HepG2 (cell line): ENCODE results near the gene EPB41L1. TPM values are rescaled to one million over a fixed set of nuclear protein-coding genes. Genes with fewer than 3 reads are reported as not detected.

Source experiments
- ZBTB40 ChIP-seq, 2 experiments: fragments of 450-650 bp in 1 of 2; sonication (generic) in 1 of 2; formaldehyde crosslinking in 1 of 2; IDR thresholded peaks; 2 replicates each; pipeline versions ENCODE4 v1.6.1 to v1.8.0; 2016 to 2022; ENCODE audit warnings: antibody characterized with exemption in 1 of 2, mild to moderate bottlenecking in 1 of 2, missing genetic modification reagents in 1 of 2
- polyA plus RNA-seq, 8 experiments: library from polyadenylated mRNA; depleted of rRNA in 3 of 8; stranded (reverse) in 7 of 8; unstranded in 1 of 8; fragments of >200 nt; fragmentation: Illumina TruSeq in 4 of 8; extraction: Trizol in 4 of 8; gene quantifications; 2 replicates each; pipeline versions ENCODE4 v1.2.1 to v1.2.3, GENCODE V29; 2011 to 2016; ENCODE audit warnings: low read depth in 4 of 8, missing spikeins in 1 of 8, mixed read lengths in 1 of 8; ENCODE audit not compliant: insufficient read depth in 1 of 8
- total RNA-seq, 5 experiments: library from RNA; depleted of rRNA; stranded (reverse); fragments of >200 nt; fragmentation: Illumina TruSeq; extraction: Trizol; gene quantifications; 2 replicates each; pipeline ENCODE4 v1.2.3, GENCODE V29; 2016; ENCODE audit warnings: low read depth in 1 of 5

The EPB41L1 gene
- total and polyA plus RNA-seq, 2 of the 13 experiments (the other 11 are each of a cell fraction or from before 2014, with no cell fraction given), result 16.7 to 39.0 TPM

- TF ChIP-seq ZBTB40 (IDR thresholded peaks at IDR 0.05) (no peak), ZBTB40 (CRISPR knock-in tag; IDR thresholded peaks at IDR 0.05) (no peak)
These were observed 100.9 kb downstream of the EPB41L1 start (continued) for GRCh38 chr20:36255445-36255844.
